ENCODE results near the gene TBC1D24. TPM values are rescaled to one million over a fixed set of nuclear protein-coding genes. Genes with fewer than 3 reads are reported as not detected.
"Not testable (repeated sequence)": the region's sequence is repeated elsewhere in the genome, so short reads cannot be mapped to it uniquely, and the experiment has no call there.

Gene TBC1D24
- total RNA-seq, 2 donors from 2014 or later, result 8.4 to 15.8 TPM

GRCh38 chr16:2475413-2476344 is 752 bp downstream of the TBC1D24 start:
- Histone ChIP-seq H3K36me3 (no peaks in the 10 kb centered on the region), H3K9me3 (no peaks in the 10 kb centered on the region), H3K4me1 (peaks cover 17% of the 10 kb centered on the region), H3K4me3 (peak overlapping the region; percentile 70), H3K27ac (no peak overlapping the region), H3K9ac (ENCODE audit: low read depth in 2 of 2, low read length in 2 of 2) (peak overlapping the region; percentile 70 to 81), H3K27me3 (peaks cover 30% of the 10 kb centered on the region)
- DNase-seq, result no peak
- no peak for TF ChIP-seq CTCF (IDR thresholded peaks at IDR 0.05)
- intact Hi-C loops (cut with DNase I), result no loop called here

GRCh38 chr16:2476345-2476720 is 1.4 kb downstream of the TBC1D24 start:
- TF ChIP-seq CTCF (IDR thresholded peaks at IDR 0.05), result no peak
- peaks cover 17% of the 10 kb centered on the region for H3K4me1 ChIP-seq
- intact Hi-C loops (cut with DNase I), result no loop called here

GRCh38 chr16:2476741-2477140 is 1.8 kb downstream of the TBC1D24 start:
- no peak for DNase-seq

More at GRCh38 chr16:2476345-2476720, 1.4 kb downstream of the TBC1D24 start:
- Histone ChIP-seq H3K4me3 (no peak overlapping the region), H3K9me3 (no peaks in the 10 kb centered on the region), H3K27ac (no peak overlapping the region), H3K27me3 (peaks cover 23% of the 10 kb centered on the region), H3K9ac (ENCODE audit: low read depth in 2 of 2, low read length in 2 of 2) (no peak overlapping the region), H3K36me3 (no peaks in the 10 kb centered on the region)
- no peak for DNase-seq

GRCh38 chr16:2477327-2477726 is 2.4 kb downstream of the TBC1D24 start:
- Histone ChIP-seq H3K9me3 (no peaks in the 10 kb centered on the region), H3K4me1 (peaks cover 10% of the 10 kb centered on the region), H3K36me3 (no peaks in the 10 kb centered on the region), H3K9ac (ENCODE audit: low read depth in 2 of 2, low read length in 2 of 2) (no peak overlapping the region), H3K4me3 (no peak overlapping the region), H3K27me3 (peaks cover 14% of the 10 kb centered on the region), H3K27ac (no peak overlapping the region)
- no peak for DNase-seq
- intact Hi-C loops (cut with DNase I), result no loop called here
- TF ChIP-seq CTCF (IDR thresholded peaks at IDR 0.05), result no peak

More at GRCh38 chr16:2476741-2477140, 1.8 kb downstream of the TBC1D24 start:
- peaks cover 13% of the 10 kb centered on the region for H3K4me1 ChIP-seq
- H3K9me3 ChIP-seq, result no peaks in the 10 kb centered on the region
- intact Hi-C loops (cut with DNase I), result no loop called here
- no peak overlapping the region for H3K4me3 ChIP-seq
- peaks cover 19% of the 10 kb centered on the region for H3K27me3 ChIP-seq
- no peak overlapping the region for H3K27ac ChIP-seq
- no peak overlapping the region for H3K9ac ChIP-seq (ENCODE audit: low read depth in 2 of 2, low read length in 2 of 2)
- H3K36me3 ChIP-seq, result no peaks in the 10 kb centered on the region
- no peak for TF ChIP-seq CTCF (IDR thresholded peaks at IDR 0.05)

- Histone ChIP-seq H3K27me3 (peaks cover 4% of the 10 kb centered on the region), H3K36me3 (no peaks in the 10 kb centered on the region), H3K9me3 (no peaks in the 10 kb centered on the region), H3K9ac (ENCODE audit: low read depth in 2 of 2, low read length in 2 of 2) (no peak overlapping the region), H3K27ac (no peak overlapping the region), H3K4me1 (peaks cover 13% of the 10 kb centered on the region), H3K4me3 (no peak overlapping the region)
- intact Hi-C loops (cut with DNase I), result no loop called here
- TF ChIP-seq CTCF (IDR thresholded peaks at IDR 0.05), result no peak
- DNase-seq, result no peak
These were observed 3.4 kb downstream of the TBC1D24 start for GRCh38 chr16:2478279-2478678.

GRCh38 chr16:2479996-2480395 is 5.1 kb downstream of the TBC1D24 start:
- H3K9me3 ChIP-seq; H3K4me3 ChIP-seq; H3K36me3 ChIP-seq; DNase-seq; H3K27me3 ChIP-seq; H3K9ac ChIP-seq (ENCODE audit: low read depth in 2 of 2, low read length in 2 of 2); H3K27ac ChIP-seq; intact Hi-C loops (cut with DNase I): not testable (repeated sequence)
- H3K4me1 ChIP-seq, result peaks cover 10% of the 10 kb centered on the region

All from colonic mucosa (tissue), 4 donors.